HCT116 (cell line): ENCODE results near the gene BCL11B.

Source experiments
- POLR2AphosphoS5 ChIP-seq: IDR thresholded peaks from 2 replicates; pipeline ENCODE4 v1.6.1; 2011; ENCODE audit warnings: mild to moderate bottlenecking, low read depth, low read length, moderate library complexity
- TF ChIP-seq, protein P1 (sequence below), 3 experiments: fragments of 200-600 bp in 1 of 3; sonication (generic) in 1 of 3; IDR thresholded peaks in 2 of 3; conservative IDR thresholded peaks in 1 of 3; 2 replicates each; pipeline ENCODE4 v1.5.1; 2012 to 2017; ENCODE audit warnings: low read depth in 2 of 3, low read length in 2 of 3, antibody characterized with exemption in 1 of 3, borderline replicate concordance in 1 of 3, control low read depth in 1 of 3, mild to moderate bottlenecking in 1 of 3, mixed read lengths in 1 of 3, mixed run types in 1 of 3, moderate library complexity in 1 of 3; ENCODE audit not compliant: insufficient read depth in 1 of 3

DNA sequence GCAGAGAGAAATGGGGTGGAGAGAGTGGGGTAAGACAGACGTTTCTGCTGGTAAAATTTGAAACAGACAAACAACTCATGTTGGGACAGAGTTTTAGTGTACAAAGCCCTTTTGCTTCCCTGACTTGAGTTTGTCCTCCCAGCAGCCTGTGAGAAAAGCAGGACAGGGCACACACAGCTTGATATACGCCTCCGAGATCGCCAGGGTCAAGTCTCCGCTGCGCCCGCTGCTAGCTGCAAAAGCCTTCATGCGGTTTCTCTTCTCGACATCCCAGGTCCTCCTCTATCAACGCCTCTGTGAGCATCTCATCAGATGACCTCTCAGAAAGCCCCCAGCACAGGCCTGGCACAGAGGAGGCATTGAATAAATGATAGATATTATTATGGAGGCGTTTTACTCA lies 9.4 kb upstream of the BCL11B start:
- TF ChIP-seq, protein P1, sequence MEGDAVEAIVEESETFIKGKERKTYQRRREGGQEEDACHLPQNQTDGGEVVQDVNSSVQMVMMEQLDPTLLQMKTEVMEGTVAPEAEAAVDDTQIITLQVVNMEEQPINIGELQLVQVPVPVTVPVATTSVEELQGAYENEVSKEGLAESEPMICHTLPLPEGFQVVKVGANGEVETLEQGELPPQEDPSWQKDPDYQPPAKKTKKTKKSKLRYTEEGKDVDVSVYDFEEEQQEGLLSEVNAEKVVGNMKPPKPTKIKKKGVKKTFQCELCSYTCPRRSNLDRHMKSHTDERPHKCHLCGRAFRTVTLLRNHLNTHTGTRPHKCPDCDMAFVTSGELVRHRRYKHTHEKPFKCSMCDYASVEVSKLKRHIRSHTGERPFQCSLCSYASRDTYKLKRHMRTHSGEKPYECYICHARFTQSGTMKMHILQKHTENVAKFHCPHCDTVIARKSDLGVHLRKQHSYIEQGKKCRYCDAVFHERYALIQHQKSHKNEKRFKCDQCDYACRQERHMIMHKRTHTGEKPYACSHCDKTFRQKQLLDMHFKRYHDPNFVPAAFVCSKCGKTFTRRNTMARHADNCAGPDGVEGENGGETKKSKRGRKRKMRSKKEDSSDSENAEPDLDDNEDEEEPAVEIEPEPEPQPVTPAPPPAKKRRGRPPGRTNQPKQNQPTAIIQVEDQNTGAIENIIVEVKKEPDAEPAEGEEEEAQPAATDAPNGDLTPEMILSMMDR (IDR thresholded peaks at IDR 0.05 in 2 of 3, conservative IDR thresholded peaks at IDR 0.05 in 1 of 3; ENCODE audit: borderline replicate concordance in 1 of 3, insufficient read depth in 1 of 3, low read depth in 2 of 3, low read length in 2 of 3) = no peak
- TF ChIP-seq POLR2AphosphoS5 = no peak
